ENCODE results near the gene GRIN3A.

GRIN3A gene

DNA sequence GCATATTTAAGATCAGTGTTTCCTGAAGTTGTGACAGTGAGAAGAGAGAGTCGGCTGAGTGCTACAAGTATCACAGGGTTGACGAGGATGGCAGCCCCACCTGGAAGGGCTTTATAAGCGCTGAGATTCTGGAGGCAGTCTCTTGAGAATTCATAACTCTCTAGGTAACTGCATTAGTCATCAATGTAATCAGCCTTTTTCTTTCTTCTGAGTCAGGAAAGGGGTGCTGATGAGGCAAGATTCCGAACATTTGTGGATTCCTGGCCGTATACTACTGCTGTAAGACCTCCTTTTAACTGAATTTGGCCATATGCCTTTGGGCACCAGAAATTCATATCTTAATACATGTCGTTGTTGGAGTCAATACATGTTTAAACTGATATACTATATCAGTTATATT is 211.4 kb downstream of the GRIN3A start:
- FAIRE-seq: no peak
- DNase-seq (ENCODE audit: low spot score): peak; percentile 42

DNA sequence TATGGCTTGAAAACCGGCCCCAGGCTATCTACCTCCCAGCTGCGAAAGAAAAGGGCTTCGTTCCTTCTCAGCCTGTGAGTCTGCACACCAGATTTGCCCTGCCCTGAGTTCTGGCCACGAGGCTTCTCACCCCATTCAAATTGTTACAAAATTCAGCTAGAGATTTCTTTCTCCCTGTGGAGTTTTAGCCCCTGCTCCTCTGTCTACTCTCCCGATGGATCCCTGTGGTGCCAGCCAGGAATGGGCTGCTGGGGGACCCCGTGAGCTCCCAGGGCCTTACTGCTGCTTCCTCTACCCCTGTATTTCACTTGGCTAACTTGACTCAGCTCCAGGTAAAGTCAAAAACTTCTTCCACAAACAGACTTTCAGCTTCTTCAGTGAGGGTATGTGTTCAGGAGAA is 214.1 kb downstream of the GRIN3A start:
- FAIRE-seq: no peak
- DNase-seq (ENCODE audit: low spot score): no peak
